Measurements from ENCODE around the gene C2orf15. TPM values are rescaled to one million over a fixed set of nuclear protein-coding genes. Genes with fewer than 3 reads are reported as not detected.
A peak's percentile ranks its signal among the peaks of the same experiment; 100 is the strongest.
"Not testable (repeated sequence)": the region's sequence is repeated elsewhere in the genome, so short reads cannot be mapped to it uniquely, and the experiment has no call there.

The C2orf15 gene
- under 1 TPM; 0.37 to 0.86 TPM for total RNA-seq

- peak within 1 kb of the TSS; percentile 94 for H3K27ac Mint-ChIP-seq
- H3K36me3 Mint-ChIP-seq (ENCODE audit: low read depth): peaks cover 2% of the 10 kb centered on the region
- peak; percentile 96 for DNase-seq
- peak within 1 kb of the TSS; percentile 94 for H3K4me3 Mint-ChIP-seq
- no peaks in the 10 kb centered on the region for H3K9me3 Mint-ChIP-seq (ENCODE audit: insufficient read depth)
- H3K4me1 Mint-ChIP-seq (ENCODE audit: low read depth): peaks cover 21% of the 10 kb centered on the region
- ATAC-seq: peak; percentile 93
- ChIA-PET CTCF (interaction anchor here (0.7 to 2.7 kb wide), 7 partner anchors 13 to 492 kb away, joined by 3 to 21 read pairs (median 4); partner anchors contain the start of genes LIPT1 and TSGA10), POLR2A (interaction anchor here (0.5 to 2.0 kb wide), 8 partner anchors 11 to 427 kb away, joined by 3 to 13 read pairs (median 6); partner anchors contain the start of genes EIF5B, LIPT1, MITD1 and MRPL30)
- H3K27me3 Mint-ChIP-seq (ENCODE audit: low read depth): peaks cover 2% of the 10 kb centered on the region
These were observed at the start of gene C2orf15 for GRCh38 chr2:99141110-99142108. TSS of gene C2orf15 (plus strand) at chr2:99141707. CDS start at chr2:99150559, 8,852 bp downstream.

- no peaks in the 10 kb centered on the region for H3K36me3 Mint-ChIP-seq (ENCODE audit: low read depth)
- CTCF ChIA-PET: no interaction called here
These were observed 44.8 kb upstream of the C2orf15 start for GRCh38 chr2:99096728-99097127.

GRCh38 chr2:99101697-99102096, 39.8 kb upstream of the C2orf15 start:
- Mint-ChIP-seq H3K27ac (no peak overlapping the region), H3K36me3 (ENCODE audit: low read depth) (no peaks in the 10 kb centered on the region), H3K9me3 (ENCODE audit: insufficient read depth) (no peaks in the 10 kb centered on the region), H3K4me3 (no peak overlapping the region), H3K27me3 (ENCODE audit: low read depth) (no peaks in the 10 kb centered on the region), H3K4me1 (ENCODE audit: low read depth) (no peaks in the 10 kb centered on the region)
- ChIA-PET POLR2A (no interaction called here), CTCF (no interaction called here)
- DNase-seq: no peak
- ATAC-seq: no peak

More at GRCh38 chr2:99096728-99097127, 44.8 kb upstream of the C2orf15 start:
- no peak overlapping the region for H3K27ac Mint-ChIP-seq
- no peak overlapping the region for H3K4me3 Mint-ChIP-seq
- ATAC-seq (no peak), DNase-seq (no peak)
- H3K4me1 Mint-ChIP-seq (ENCODE audit: low read depth): no peaks in the 10 kb centered on the region
- H3K9me3 Mint-ChIP-seq (ENCODE audit: insufficient read depth): peaks cover 10% of the 10 kb centered on the region
- peaks cover 19% of the 10 kb centered on the region for H3K27me3 Mint-ChIP-seq (ENCODE audit: low read depth)
- POLR2A ChIA-PET: no interaction called here

GRCh38 chr2:99104006-99104405, 37.5 kb upstream of the C2orf15 start:
- DNase-seq (no peak), ATAC-seq (no peak)
- CTCF ChIA-PET: no interaction called here
- Mint-ChIP-seq H3K4me3 (no peak overlapping the region), H3K4me1 (ENCODE audit: low read depth) (no peaks in the 10 kb centered on the region), H3K27ac (no peak overlapping the region), H3K27me3 (ENCODE audit: low read depth) (no peaks in the 10 kb centered on the region), H3K36me3 (ENCODE audit: low read depth) (no peaks in the 10 kb centered on the region), H3K9me3 (ENCODE audit: insufficient read depth) (no peaks in the 10 kb centered on the region)
- POLR2A ChIA-PET: no interaction called here

GRCh38 chr2:99106913-99107312, 34.6 kb upstream of the C2orf15 start:
- Mint-ChIP-seq H3K27me3 (ENCODE audit: low read depth) (no peaks in the 10 kb centered on the region), H3K9me3 (ENCODE audit: insufficient read depth) (no peaks in the 10 kb centered on the region), H3K4me3 (no peak overlapping the region), H3K36me3 (ENCODE audit: low read depth) (no peaks in the 10 kb centered on the region), H3K4me1 (ENCODE audit: low read depth) (no peaks in the 10 kb centered on the region), H3K27ac (no peak overlapping the region)
- CTCF ChIA-PET: no interaction called here
- ATAC-seq (no peak), DNase-seq (no peak)
- POLR2A ChIA-PET: no interaction called here

GRCh38 chr2:99111236-99111635, 30.3 kb upstream of the C2orf15 start:
- no peak for ATAC-seq
- POLR2A ChIA-PET: no interaction called here

GRCh38 chr2:99111945-99112344, 29.6 kb upstream of the C2orf15 start:
- no peak overlapping the region for H3K4me3 Mint-ChIP-seq

More at GRCh38 chr2:99111236-99111635, 30.3 kb upstream of the C2orf15 start:
- CTCF ChIA-PET: no interaction called here
- Mint-ChIP-seq H3K4me1 (ENCODE audit: low read depth) (no peaks in the 10 kb centered on the region), H3K36me3 (ENCODE audit: low read depth) (no peaks in the 10 kb centered on the region), H3K27me3 (ENCODE audit: low read depth) (peaks cover 2% of the 10 kb centered on the region), H3K27ac (no peak overlapping the region), H3K4me3 (no peak overlapping the region), H3K9me3 (ENCODE audit: insufficient read depth) (no peaks in the 10 kb centered on the region)
- DNase-seq: no peak

GRCh38 chr2:99112617-99113016, 28.9 kb upstream of the C2orf15 start:
- no peak overlapping the region for H3K27ac Mint-ChIP-seq

More at GRCh38 chr2:99111945-99112344, 29.6 kb upstream of the C2orf15 start:
- no peaks in the 10 kb centered on the region for H3K36me3 Mint-ChIP-seq (ENCODE audit: low read depth)
- peaks cover 2% of the 10 kb centered on the region for H3K27me3 Mint-ChIP-seq (ENCODE audit: low read depth)
- CTCF ChIA-PET: no interaction called here
- H3K4me1 Mint-ChIP-seq (ENCODE audit: low read depth): no peaks in the 10 kb centered on the region
- ATAC-seq: no peak
- no peak for DNase-seq
- no peaks in the 10 kb centered on the region for H3K9me3 Mint-ChIP-seq (ENCODE audit: insufficient read depth)
- POLR2A ChIA-PET: no interaction called here
- no peak overlapping the region for H3K27ac Mint-ChIP-seq

GRCh38 chr2:99127981-99128380, 13.5 kb upstream of the C2orf15 start:
- H3K4me3 Mint-ChIP-seq: no peak overlapping the region
- ATAC-seq (no peak), DNase-seq (no peak)
- ChIA-PET CTCF (no interaction called here), POLR2A (no interaction called here)
- peaks cover 21% of the 10 kb centered on the region for H3K9me3 Mint-ChIP-seq (ENCODE audit: insufficient read depth)
- H3K27me3 Mint-ChIP-seq (ENCODE audit: low read depth): no peaks in the 10 kb centered on the region
- peaks cover 28% of the 10 kb centered on the region for H3K36me3 Mint-ChIP-seq (ENCODE audit: low read depth)
- no peaks in the 10 kb centered on the region for H3K4me1 Mint-ChIP-seq (ENCODE audit: low read depth)
- no peak overlapping the region for H3K27ac Mint-ChIP-seq

More at GRCh38 chr2:99112617-99113016, 28.9 kb upstream of the C2orf15 start:
- ATAC-seq: no peak
- Mint-ChIP-seq H3K4me3 (no peak overlapping the region), H3K9me3 (ENCODE audit: insufficient read depth) (no peaks in the 10 kb centered on the region), H3K27me3 (ENCODE audit: low read depth) (peaks cover 2% of the 10 kb centered on the region), H3K36me3 (ENCODE audit: low read depth) (no peaks in the 10 kb centered on the region), H3K4me1 (ENCODE audit: low read depth) (no peaks in the 10 kb centered on the region)
- DNase-seq: no peak
- ChIA-PET CTCF (no interaction called here), POLR2A (no interaction called here)

- Mint-ChIP-seq H3K36me3 (ENCODE audit: low read depth) (peaks cover 20% of the 10 kb centered on the region), H3K9me3 (ENCODE audit: insufficient read depth) (peaks cover 26% of the 10 kb centered on the region)
- H3K4me3 Mint-ChIP-seq; DNase-seq; CTCF ChIA-PET; H3K4me1 Mint-ChIP-seq (ENCODE audit: low read depth); ATAC-seq; POLR2A ChIA-PET; H3K27me3 Mint-ChIP-seq (ENCODE audit: low read depth); H3K27ac Mint-ChIP-seq: not testable (repeated sequence)
These were observed 6.4 kb upstream of the C2orf15 start for GRCh38 chr2:99135044-99135556.

- ChIA-PET POLR2A (no interaction called here), CTCF (no interaction called here)
- Mint-ChIP-seq H3K4me3 (no peak overlapping the region), H3K36me3 (ENCODE audit: low read depth) (peaks cover 8% of the 10 kb centered on the region), H3K9me3 (ENCODE audit: insufficient read depth) (no peaks in the 10 kb centered on the region), H3K27ac (no peak overlapping the region), H3K4me1 (ENCODE audit: low read depth) (peaks cover 21% of the 10 kb centered on the region), H3K27me3 (ENCODE audit: low read depth) (peaks cover 2% of the 10 kb centered on the region)
- ATAC-seq (no peak), DNase-seq (no peak)
These were observed 2.5 kb upstream of the C2orf15 start for GRCh38 chr2:99139003-99139402.

Data from activated CD8-positive, alpha-beta T cell treated with anti-CD3 and anti-CD28 coated beads, Interleukin-2, amount 10 ng/mL, durations not matched to agents 7 days and 5 days (primary cell).